OCI-LY1 (cell line): ENCODE data around the gene ZFR.

Experiments used
- CTCF ChIP-seq: fragments of 200-600 bp; sonication (generic), shearing (Covaris generic); IDR thresholded peaks from 2 replicates; pipeline ENCODE4 v1.5.1; 2017; ENCODE audit warnings: mild to moderate bottlenecking, antibody characterized with exemption, low read length, moderate library complexity, mixed read lengths
- EZH2 ChIP-seq: fragments of 200-600 bp; sonication (generic), shearing (Covaris generic); IDR thresholded peaks from 2 replicates; pipeline ENCODE4 v1.8.0; 2017; ENCODE audit warnings: borderline replicate concordance, mixed run types, mild to moderate bottlenecking, antibody characterized with exemption, low read length, moderate library complexity, mixed read lengths

- TF ChIP-seq CTCF (no peak), EZH2 (no peak)
Measured at GRCh38 chr5:32465076-32465475, 20.5 kb upstream of the ZFR start.
